HG02973 (cell line): ENCODE results near the gene TUBD1.
"Not testable (repeated sequence)": the region's sequence is repeated elsewhere in the genome, so short reads cannot be mapped to it uniquely, and the experiment has no call there.

Experiments
- ATAC-seq: cut with Tn5 transposase; IDR thresholded peaks from one replicate; pipeline ENCODE4 v1.9.1; 2021; ENCODE audit warnings: moderate library complexity; ENCODE audit not compliant: unreplicated experiment

TUBD1 gene

DNA sequence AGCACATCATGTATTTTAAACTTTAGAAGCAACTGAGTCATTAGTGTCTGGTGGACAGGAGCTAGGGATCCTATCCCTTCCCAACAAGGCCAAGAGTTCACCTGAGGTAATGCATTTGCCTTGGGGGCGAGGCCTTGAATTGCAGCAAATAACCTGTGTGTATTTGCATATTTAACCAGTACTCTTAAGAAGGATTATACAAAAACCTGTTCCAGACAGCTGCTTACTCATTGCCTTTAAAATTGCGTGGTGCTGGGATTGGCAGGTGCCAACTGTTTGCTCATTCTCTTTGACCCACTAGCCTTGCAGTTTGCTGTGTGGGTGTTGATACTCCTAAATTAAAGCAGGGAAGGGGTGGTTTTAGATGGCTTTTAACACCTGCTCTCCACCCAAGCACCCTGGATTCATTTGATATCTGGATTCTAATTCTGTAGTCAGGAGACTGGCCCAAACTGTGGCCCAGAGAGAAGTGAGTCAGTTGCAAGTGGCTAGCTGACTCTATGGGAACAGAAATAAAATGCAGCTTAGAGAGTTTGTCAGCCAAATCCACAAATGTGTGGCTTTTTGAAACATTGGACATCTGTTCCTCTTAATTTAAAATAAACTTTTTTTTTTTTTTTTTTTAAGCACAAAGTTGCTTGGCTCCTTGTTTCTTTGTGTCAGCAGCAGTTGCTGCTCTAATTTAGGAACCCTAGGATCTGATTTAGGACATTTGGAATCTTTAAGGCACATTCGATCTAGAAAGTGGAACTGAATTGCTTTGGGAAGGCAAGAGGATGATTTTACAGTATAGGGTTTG lies 46.9 kb downstream of the TUBD1 start:
- ATAC-seq: no peak

- no peak for ATAC-seq
These were observed 47.7 kb downstream of the TUBD1 start for GRCh38 chr17:59844884-59845594.

DNA sequence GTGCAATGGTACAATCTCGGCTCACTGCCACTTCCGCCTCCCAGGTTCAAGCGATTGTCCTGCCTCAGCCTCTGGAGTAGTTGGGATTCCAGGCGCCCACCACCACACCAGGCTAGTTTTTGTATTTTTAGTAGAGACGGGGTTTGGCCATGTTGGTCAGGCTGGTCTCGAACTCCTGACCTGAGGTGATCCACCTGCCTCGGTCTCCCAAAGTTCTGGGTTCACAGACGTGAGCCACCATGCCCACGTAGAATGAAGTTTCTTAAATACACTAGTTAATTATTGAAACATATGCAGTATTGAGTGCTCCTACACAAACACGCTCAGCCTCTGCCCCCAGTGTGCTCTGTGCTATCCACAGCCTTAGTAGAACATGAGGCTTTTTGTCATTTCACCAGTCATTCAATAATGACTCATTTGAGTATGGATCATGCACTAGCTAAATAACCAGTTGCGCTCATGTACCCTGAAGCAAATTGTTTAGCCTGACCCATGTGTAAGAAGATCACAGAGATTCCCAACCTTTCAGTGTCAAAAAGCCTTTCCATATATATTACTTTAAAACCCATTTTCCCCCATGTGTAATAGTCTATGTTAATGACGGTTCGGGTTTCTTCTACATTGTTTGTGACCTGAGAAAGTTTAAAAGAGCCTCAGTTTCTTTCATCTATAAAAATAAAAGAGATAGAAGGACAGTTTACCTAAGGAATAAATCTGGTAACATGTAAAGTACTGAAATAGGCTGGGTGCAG lies 49.7 kb downstream of the TUBD1 start:
- peak; percentile 31 for ATAC-seq

- ATAC-seq: not testable (repeated sequence)
These were observed 50.9 kb downstream of the TUBD1 start for GRCh38 chr17:59841882-59842263.

- not testable (repeated sequence) for ATAC-seq
These were observed 51.5 kb downstream of the TUBD1 start for GRCh38 chr17:59841091-59841881.

GRCh38 chr17:59840329-59841090 lies 52.2 kb downstream of the TUBD1 start:
- ATAC-seq: no peak

GRCh38 chr17:59839651-59840328 lies 53.0 kb downstream of the TUBD1 start:
- ATAC-seq: no peak

DNA sequence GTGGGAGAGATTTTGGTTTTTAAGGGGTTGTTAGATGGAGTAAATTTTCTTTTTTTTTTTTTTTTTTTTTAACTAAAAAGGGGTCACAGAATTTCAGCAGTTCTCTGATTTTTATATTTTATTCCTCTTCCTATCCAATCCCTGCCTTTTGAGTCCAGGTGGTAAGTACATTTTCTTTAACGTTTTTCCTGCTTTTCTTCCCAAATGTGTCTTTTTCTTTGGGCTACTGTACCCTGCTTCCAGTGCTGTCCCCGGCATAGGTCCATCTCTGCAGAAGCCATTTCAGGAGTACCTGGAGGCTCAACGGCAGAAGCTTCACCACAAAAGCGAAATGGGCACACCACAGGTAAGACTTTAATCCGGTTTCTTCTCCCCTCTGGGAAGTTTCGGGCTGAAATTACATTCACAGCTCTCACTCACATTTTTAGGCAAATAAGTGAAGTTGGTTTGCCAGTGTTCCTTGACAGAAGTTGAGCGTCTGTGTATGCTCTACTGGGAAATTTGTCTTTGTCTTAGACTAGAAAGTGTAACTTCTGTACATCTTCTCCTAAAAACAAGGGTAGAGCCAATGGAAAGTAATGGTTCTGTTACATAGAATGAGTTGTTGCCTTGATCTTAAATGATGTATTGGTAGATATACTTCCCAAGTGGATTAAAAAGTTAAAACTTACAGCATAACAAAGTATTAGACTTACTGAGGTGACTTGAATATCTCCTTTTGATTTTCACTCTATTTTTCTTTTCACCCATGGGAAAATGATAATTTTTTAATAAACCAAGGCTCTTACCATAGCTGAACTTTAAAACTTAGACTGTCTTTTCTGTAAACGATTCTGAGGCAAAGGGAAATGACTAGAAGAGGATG lies 54.5 kb downstream of the TUBD1 start:
- no peak for ATAC-seq

GRCh38 chr17:59837308-59838051 lies 55.3 kb downstream of the TUBD1 start:
- peak; percentile 69 for ATAC-seq

- no peak for ATAC-seq
These were observed 59.8 kb downstream of the TUBD1 start for GRCh38 chr17:59832883-59833379.

GRCh38 chr17:59830846-59831486 lies 61.8 kb downstream of the TUBD1 start:
- no peak for ATAC-seq

- no peak for ATAC-seq
These were observed 62.6 kb downstream of the TUBD1 start for GRCh38 chr17:59830007-59830630.

- peak; percentile 69 for ATAC-seq
These were observed 63.3 kb downstream of the TUBD1 start for GRCh38 chr17:59829217-59830006.

DNA sequence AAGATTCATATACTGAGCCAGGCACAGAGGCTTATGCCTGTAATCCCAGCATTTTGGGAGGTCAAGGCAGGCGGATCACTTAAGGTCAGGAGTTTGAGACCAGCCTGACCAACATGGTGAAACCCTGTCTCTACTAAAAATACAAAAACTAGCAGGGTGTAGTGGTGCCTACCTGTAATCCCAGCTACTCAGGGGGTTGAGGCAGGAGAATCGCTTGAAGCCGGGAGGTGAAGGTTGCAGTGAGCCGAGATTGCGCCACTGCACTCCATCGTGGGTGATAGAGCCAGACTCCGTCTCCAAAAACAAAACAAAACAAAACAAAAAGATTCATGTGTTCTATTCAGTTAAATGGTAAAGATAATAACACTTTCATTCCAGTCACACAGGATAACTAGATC lies 63.9 kb downstream of the TUBD1 start:
- ATAC-seq: not testable (repeated sequence)

GRCh38 chr17:59828478-59828760 lies 64.3 kb downstream of the TUBD1 start:
- ATAC-seq: no peak
